K562 (cell line): ENCODE measurements around the gene HMOX2. TPM values are rescaled to one million over a fixed set of nuclear protein-coding genes. Genes with fewer than 3 reads are reported as not detected.

Experiments
- DLX4 ChIP-seq: fragments of 250-450 bp; sonication (Bioruptor Pico); IDR thresholded peaks from 2 replicates; pipeline ENCODE4 v1.6.1; 2021; ENCODE audit warnings: mild to moderate bottlenecking
- E4F1 ChIP-seq: fragments of 250-450 bp; sonication (Bioruptor Pico); IDR thresholded peaks from 2 replicates; pipeline ENCODE4 v1.5.0; 2021; ENCODE audit warnings: mild to moderate bottlenecking, borderline replicate concordance
- GATAD2B ChIP-seq: fragments of 450-650 bp; IDR thresholded peaks from 2 replicates; pipeline ENCODE4 v1.6.1; 2017; ENCODE audit warnings: mild to moderate bottlenecking, borderline replicate concordance
- NCOA4 ChIP-seq: fragments of 450-650 bp; IDR thresholded peaks from 2 replicates; pipeline ENCODE4 v1.6.1; 2018; ENCODE audit warnings: mild to moderate bottlenecking; ENCODE audit not compliant: partially characterized antibody
- POU5F1 ChIP-seq: fragments of 150-350 bp; IDR thresholded peaks from 2 replicates; pipeline ENCODE4 v1.6.1; 2014; ENCODE audit warnings: borderline replicate concordance, low read length, low read depth, mild to moderate bottlenecking; ENCODE audit not compliant: partially characterized antibody
- RBM14 ChIP-seq: fragments of 200-400 bp; formaldehyde crosslinking; IDR thresholded peaks from 2 replicates; pipeline ENCODE4 v1.6.1; 2018; ENCODE audit warnings: low read depth, mild to moderate bottlenecking, low read length, moderate library complexity, borderline replicate concordance; ENCODE audit not compliant: insufficient read depth
- RFX1 ChIP-seq: fragments of 450-650 bp; IDR thresholded peaks from 2 replicates; pipeline ENCODE4 v1.6.1; 2016; ENCODE audit warnings: mild to moderate bottlenecking, moderate library complexity
- SIRT6 ChIP-seq: IDR thresholded peaks from one replicate; pipeline ENCODE4 v1.6.1; 2012; ENCODE audit warnings: low read depth, mild to moderate bottlenecking, control low read depth, inconsistent platforms, low read length, moderate library complexity
- SMAD1 ChIP-seq: fragments of 150-350 bp; IDR thresholded peaks from 2 replicates; pipeline ENCODE4 v1.6.1; 2014; ENCODE audit warnings: low read length, low read depth; ENCODE audit not compliant: partially characterized antibody
- SMARCA4 ChIP-seq: fragments of 450-650 bp; IDR thresholded peaks from 2 replicates; pipeline ENCODE4 v1.6.1; 2016
- STAT5B ChIP-seq: fragments of 250-450 bp; sonication (Bioruptor Pico); IDR thresholded peaks from 2 replicates; pipeline ENCODE4 v1.8.0; 2021; ENCODE audit warnings: mild to moderate bottlenecking, inconsistent platforms
- THRAP3 ChIP-seq: fragments of 450-650 bp; IDR thresholded peaks from 2 replicates; pipeline ENCODE4 v1.6.1; 2016; ENCODE audit warnings: mild to moderate bottlenecking, inconsistent platforms, borderline replicate concordance
- ZBTB7A ChIP-seq: IDR thresholded peaks from 2 replicates; pipeline ENCODE4 v1.6.1; 2011; ENCODE audit warnings: low read depth, mild to moderate bottlenecking, low read length, moderate library complexity, borderline replicate concordance; ENCODE audit not compliant: control insufficient read depth
- ZFPM2 ChIP-seq: fragments of 250-450 bp; sonication (Bioruptor Pico); IDR thresholded peaks from 2 replicates; pipeline ENCODE4 v1.5.1; 2022; ENCODE audit warnings: mild to moderate bottlenecking
- ZNF12 ChIP-seq: sonication (generic); formaldehyde crosslinking; IDR thresholded peaks from 2 replicates; pipeline ENCODE4 v1.4.0; 2020; ENCODE audit warnings: mild to moderate bottlenecking, missing genetic modification reagents
- ZNF592 ChIP-seq: fragments of 450-650 bp; IDR thresholded peaks from 2 replicates; pipeline ENCODE4 v1.6.1; 2017; ENCODE audit warnings: antibody characterized with exemption, mild to moderate bottlenecking
- ZSCAN32 ChIP-seq: fragments of 450-650 bp; formaldehyde crosslinking; IDR thresholded peaks from 2 replicates; pipeline ENCODE4 v1.4.0; 2020; ENCODE audit warnings: mild to moderate bottlenecking, moderate library complexity
- polyA plus RNA-seq, 8 experiments: library from polyadenylated mRNA; depleted of rRNA in 4 of 8; stranded (reverse) in 5 of 8; unstranded in 3 of 8; fragments of >200 nt; fragmentation: Nextera tagmentation in 2 of 8; fragmentation: Illumina TruSeq in 1 of 8; extraction: Ambion mirVana in 2 of 8; extraction: Trizol in 1 of 8; gene quantifications; 2 replicates each; pipeline versions ENCODE4 v1.2.1 to v1.2.3, GENCODE V29; 2011 to 2014; ENCODE audit warnings: inconsistent platforms in 1 of 8, missing spikeins in 1 of 8
- total RNA-seq, 7 experiments: library from RNA; depleted of rRNA in 6 of 7; stranded (reverse); fragments of >200 nt in 6 of 7; fragmentation: Illumina TruSeq in 2 of 7; extraction: Trizol in 2 of 7; gene quantifications; 2 replicates each; pipeline versions ENCODE4 v1.2.1 to v1.2.3, GENCODE V29; 2011 to 2021; ENCODE audit warnings: low replicate concordance in 1 of 7

The HMOX2 gene
- total and polyA plus RNA-seq, 9 of the 15 experiments (the other 6 are each of a cell fraction or from before 2014, with no cell fraction given): 26.8 to 87.4 (median 57.4) TPM

- TF ChIP-seq ZNF592 (peak; percentile 76), DLX4 (no peak), ZSCAN32 (CRISPR knock-in tag) (no peak), SMARCA4 (peak; percentile 72; the same call in 1 of the 2 replicates), POU5F1 (no peak), RBM14 (no peak), STAT5B (CRISPR knock-in tag) (no peak), SIRT6 (no peak), RFX1 (no peak), ZBTB7A (no peak), NCOA4 (no peak), SMAD1 (no peak), E4F1 (CRISPR knock-in tag) (no peak), ZNF12 (no peak), GATAD2B (peak; percentile 25), ZFPM2 (CRISPR knock-in tag) (no peak), THRAP3 (no peak)
Measured at GRCh38 chr16:4433914-4434787, 42.0 kb upstream of the HMOX2 start (continued).
